HG03457 (cell line): ENCODE results near the gene CPE.

Experiments
- ATAC-seq: cut with Tn5 transposase; IDR thresholded peaks from one replicate; pipeline ENCODE4 v1.9.1; 2021; ENCODE audit warnings: moderate number of reproducible peaks; ENCODE audit not compliant: unreplicated experiment

Gene CPE

GRCh38 chr4:165542476-165542875 is 163.7 kb downstream of the CPE start:
- no peak for ATAC-seq
